ENCODE measurements around the gene NEMP2. TPM values are rescaled to one million over a fixed set of nuclear protein-coding genes. Genes with fewer than 3 reads are reported as not detected.
A peak's percentile ranks its signal among the peaks of the same experiment; 100 is the strongest.

NEMP2 gene
- total RNA-seq, 1 donor from 2014 or later = 8.3 TPM

GRCh38 chr2:190533175-190533967 is 1.2 kb downstream of the NEMP2 start:
- H3K4me3 Mint-ChIP-seq (ENCODE audit: unreplicated experiment) = peak overlapping the region; percentile 91
- no peaks in the 10 kb centered on the region for H3K9me3 Mint-ChIP-seq (ENCODE audit: unreplicated experiment)
- peak overlapping the region; percentile 94 for H3K27ac Mint-ChIP-seq (ENCODE audit: unreplicated experiment)

DNA sequence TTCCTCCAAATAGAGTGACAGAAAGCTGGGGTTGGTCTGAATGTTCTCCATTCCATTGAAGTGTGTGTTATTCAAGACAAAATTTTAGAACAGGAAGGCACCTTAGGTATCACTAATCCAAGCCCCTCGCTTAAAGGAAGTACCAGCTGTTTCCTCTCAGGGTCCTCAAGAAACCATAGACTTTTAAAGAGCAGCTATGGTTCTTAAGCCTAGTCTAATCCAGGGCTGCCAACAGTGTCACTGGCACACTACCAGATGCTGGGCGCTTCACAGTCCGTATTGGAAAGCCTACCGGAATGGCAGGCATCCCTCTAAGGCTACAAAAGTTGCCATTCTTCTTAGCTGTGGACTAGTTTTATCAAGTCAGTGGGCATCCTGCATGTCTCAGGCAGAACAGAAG is 1.9 kb downstream of the NEMP2 start:
- TF ChIP-seq CTCF (IDR thresholded peaks at IDR 0.05; ENCODE audit: unreplicated experiment) = no peak
- DNase-seq (ENCODE audit: low spot score) = no peak
- Mint-ChIP-seq H3K9me3 (ENCODE audit: unreplicated experiment) (no peaks in the 10 kb centered on the region), H3K4me1 (ENCODE audit: unreplicated experiment) (peaks cover 34% of the 10 kb centered on the region), H3K36me3 (ENCODE audit: low read depth, unreplicated experiment) (no peaks in the 10 kb centered on the region), H3K27me3 (ENCODE audit: unreplicated experiment) (peaks cover 4% of the 10 kb centered on the region), H3K4me3 (ENCODE audit: unreplicated experiment) (no peak overlapping the region), H3K27ac (ENCODE audit: unreplicated experiment) (no peak overlapping the region)

More at GRCh38 chr2:190533175-190533967, 1.2 kb downstream of the NEMP2 start:
- H3K36me3 Mint-ChIP-seq (ENCODE audit: low read depth, unreplicated experiment) = no peaks in the 10 kb centered on the region
- no peak for DNase-seq (ENCODE audit: low spot score)
- H3K27me3 Mint-ChIP-seq (ENCODE audit: unreplicated experiment) = peaks cover 4% of the 10 kb centered on the region
- TF ChIP-seq CTCF (IDR thresholded peaks at IDR 0.05; ENCODE audit: unreplicated experiment) = no peak
- H3K4me1 Mint-ChIP-seq (ENCODE audit: unreplicated experiment) = peaks cover 29% of the 10 kb centered on the region

GRCh38 chr2:190530248-190530900 is 4.1 kb downstream of the NEMP2 start:
- Mint-ChIP-seq H3K27ac (ENCODE audit: unreplicated experiment) (no peak overlapping the region), H3K4me3 (ENCODE audit: unreplicated experiment) (no peak overlapping the region), H3K27me3 (ENCODE audit: unreplicated experiment) (peaks cover 8% of the 10 kb centered on the region), H3K36me3 (ENCODE audit: low read depth, unreplicated experiment) (no peaks in the 10 kb centered on the region), H3K4me1 (ENCODE audit: unreplicated experiment) (peaks cover 19% of the 10 kb centered on the region), H3K9me3 (ENCODE audit: unreplicated experiment) (no peaks in the 10 kb centered on the region)
- no peak for DNase-seq (ENCODE audit: low spot score)
- no peak for TF ChIP-seq CTCF (IDR thresholded peaks at IDR 0.05; ENCODE audit: unreplicated experiment)

- DNase-seq (ENCODE audit: low spot score) = no peak
- Mint-ChIP-seq H3K9me3 (ENCODE audit: unreplicated experiment) (no peaks in the 10 kb centered on the region), H3K27me3 (ENCODE audit: unreplicated experiment) (peaks cover 8% of the 10 kb centered on the region), H3K4me3 (ENCODE audit: unreplicated experiment) (no peak overlapping the region), H3K27ac (ENCODE audit: unreplicated experiment) (no peak overlapping the region), H3K4me1 (ENCODE audit: unreplicated experiment) (peaks cover 19% of the 10 kb centered on the region), H3K36me3 (ENCODE audit: low read depth, unreplicated experiment) (no peaks in the 10 kb centered on the region)
- no peak for TF ChIP-seq CTCF (IDR thresholded peaks at IDR 0.05; ENCODE audit: unreplicated experiment)
Measured at GRCh38 chr2:190529486-190530247, 4.9 kb downstream of the NEMP2 start.

Measured in endothelial cell (in vitro differentiated cells).